Stimulated activated CD4-positive, alpha-beta T cell treated with anti-CD3 and anti-CD28 coated beads, Interleukin-2, amount 100 ng/mL, for 4 hours (primary cell): Measurements from ENCODE around the gene TAP1.
"Not testable (repeated sequence)": the region's sequence is repeated elsewhere in the genome, so short reads cannot be mapped to it uniquely, and the experiment has no call there.

ENCODE experiments used
- DNase-seq: peaks from one replicate; pipeline ENCODE4 v3.0.0-alpha.2; 2020; ENCODE audit warnings: low read depth

TAP1 gene

GRCh38 chr6:32853541-32854375 lies at the start of gene TAP1, which contains the start of gene PSMB9:
Gene TAP1, minus strand, starts transcription at chr6:32853704. Its CDS starts 68 bp downstream, at chr6:32853636.
Gene PSMB9, plus strand, starts transcription at chr6:32854192. Its CDS starts 38 bp downstream, at chr6:32854230.
- peak; percentile 97 for DNase-seq

GRCh38 chr6:32895006-32895345 lies 41.5 kb upstream of the TAP1 start:
- no peak for DNase-seq

- DNase-seq, result peak; percentile 90
Observed at GRCh38 chr6:32894085-32895005, 40.8 kb upstream of the TAP1 start.

GRCh38 chr6:32890831-32891230 lies 37.3 kb upstream of the TAP1 start:
- no peak for DNase-seq

GRCh38 chr6:32889533-32889932 lies 36.0 kb upstream of the TAP1 start:
- no peak for DNase-seq

GRCh38 chr6:32888576-32888975 lies 35.1 kb upstream of the TAP1 start:
- no peak for DNase-seq

GRCh38 chr6:32887616-32888015 lies 34.1 kb upstream of the TAP1 start:
- no peak for DNase-seq

- no peak for DNase-seq
Observed at GRCh38 chr6:32886681-32887383, 33.3 kb upstream of the TAP1 start.

- DNase-seq, result no peak
Observed at GRCh38 chr6:32885698-32886286, 32.3 kb upstream of the TAP1 start.

GRCh38 chr6:32883789-32884188 lies 30.3 kb upstream of the TAP1 start:
- DNase-seq, result no peak

GRCh38 chr6:32882879-32883250 lies 29.4 kb upstream of the TAP1 start:
- DNase-seq, result no peak

GRCh38 chr6:32880962-32881361 lies 27.5 kb upstream of the TAP1 start:
- not testable (repeated sequence) for DNase-seq

GRCh38 chr6:32879691-32880090 lies 26.2 kb upstream of the TAP1 start:
- no peak for DNase-seq

GRCh38 chr6:32876603-32877002 lies 23.1 kb upstream of the TAP1 start:
- DNase-seq, result no peak

GRCh38 chr6:32873947-32874346 lies 20.4 kb upstream of the TAP1 start:
- not testable (repeated sequence) for DNase-seq

- DNase-seq, result peak; percentile 79
Observed at GRCh38 chr6:32868257-32868788, 14.8 kb upstream of the TAP1 start.

GRCh38 chr6:32867554-32868256 lies 14.2 kb upstream of the TAP1 start:
- DNase-seq, result no peak

GRCh38 chr6:32867022-32867477 lies 13.5 kb upstream of the TAP1 start:
- DNase-seq, result no peak

GRCh38 chr6:32865724-32866443 lies 12.4 kb upstream of the TAP1 start:
- no peak for DNase-seq

- no peak for DNase-seq
Observed at GRCh38 chr6:32862725-32863124, 9.2 kb upstream of the TAP1 start.
